OCI-LY1 (cell line): ENCODE measurements around the gene MAP4K1.

Source experiments
- H2AFZ ChIP-seq: fragments of 200-600 bp; sonication (generic), shearing (Covaris generic); 2 replicates; pipeline ENCODE4 v1.6.0; 2014; ENCODE audit warnings: antibody characterized with exemption, mild to moderate bottlenecking, low read length
- H3F3A ChIP-seq: fragments of 200-600 bp; sonication (generic), shearing (Covaris generic); 2 replicates; pipeline ENCODE4 v1.6.0; 2014; ENCODE audit warnings: mild to moderate bottlenecking, antibody characterized with exemption, low read length, moderate library complexity; ENCODE audit not compliant: insufficient read depth
- H3K27ac ChIP-seq: fragments of 200-600 bp; sonication (generic); 2 replicates; pipeline ENCODE4 v1.5.1; 2014; ENCODE audit warnings: low read length, mixed run types, mild to moderate bottlenecking, low read depth; ENCODE audit not compliant: poor library complexity, severe bottlenecking
- H3K27me3 ChIP-seq: fragments of 200-600 bp; sonication (generic); 2 replicates; pipeline ENCODE4 v1.6.0; 2014; ENCODE audit warnings: antibody characterized with exemption, mild to moderate bottlenecking, low read length, moderate library complexity; ENCODE audit not compliant: insufficient read depth
- H3K36me3 ChIP-seq: fragments of 200-600 bp; sonication (generic); 2 replicates; pipeline ENCODE4 v1.6.1; 2014; ENCODE audit warnings: mild to moderate bottlenecking, antibody characterized with exemption, low read length, moderate library complexity, mixed read lengths; ENCODE audit not compliant: insufficient read depth
- H3K4me1 ChIP-seq: fragments of 200-600 bp; sonication (generic); 2 replicates; pipeline ENCODE4 v1.5.1; 2014; ENCODE audit warnings: mild to moderate bottlenecking, low read length, moderate library complexity; ENCODE audit not compliant: insufficient read depth, severe bottlenecking
- H3K4me2 ChIP-seq: fragments of 200-600 bp; sonication (generic), shearing (Covaris generic); 2 replicates; pipeline ENCODE4 v1.6.1; 2014; ENCODE audit warnings: low read length
- H3K4me3 ChIP-seq: fragments of 200-600 bp; sonication (generic); 2 replicates; pipeline ENCODE4 v1.5.1; 2014; ENCODE audit warnings: low read length, low read depth, mild to moderate bottlenecking, mixed read lengths; ENCODE audit not compliant: poor library complexity, severe bottlenecking
- H3K79me2 ChIP-seq: fragments of 200-600 bp; shearing (Covaris generic); 2 replicates; pipeline ENCODE4 v1.6.1; 2016; ENCODE audit warnings: mixed run types, low read length, mixed read lengths; ENCODE audit not compliant: insufficient read depth
- H3K9ac ChIP-seq: fragments of 200-600 bp; sonication (generic), shearing (Covaris generic); 2 replicates; pipeline ENCODE4 v1.6.1; 2014; ENCODE audit warnings: mild to moderate bottlenecking, low read length, mixed read lengths
- H3K9me2 ChIP-seq: fragments of 200-600 bp; sonication (generic), shearing (Covaris generic); 2 replicates; pipeline ENCODE4 v1.6.1; 2014; ENCODE audit warnings: low read depth, mild to moderate bottlenecking, low read length, mixed read lengths
- H3K9me3 ChIP-seq: fragments of 200-600 bp; shearing (Covaris generic); 2 replicates; pipeline ENCODE4 v1.6.1; 2014; ENCODE audit warnings: low read length, mixed read lengths
- H4K20me1 ChIP-seq: fragments of 200-600 bp; sonication (generic), shearing (Covaris generic); 2 replicates; pipeline ENCODE4 v1.6.0; 2016; ENCODE audit warnings: mild to moderate bottlenecking, low read length; ENCODE audit not compliant: insufficient read depth
- EZH2 ChIP-seq: fragments of 200-600 bp; sonication (generic), shearing (Covaris generic); IDR thresholded peaks from 2 replicates; pipeline ENCODE4 v1.8.0; 2017; ENCODE audit warnings: borderline replicate concordance, mixed run types, mild to moderate bottlenecking, antibody characterized with exemption, low read length, moderate library complexity, mixed read lengths
- TF ChIP-seq, protein P1 (sequence below): fragments of 200-600 bp; sonication (generic), shearing (Covaris generic); IDR thresholded peaks from 2 replicates; pipeline ENCODE4 v1.5.1; 2017; ENCODE audit warnings: mild to moderate bottlenecking, antibody characterized with exemption, low read length, moderate library complexity, mixed read lengths

MAP4K1 gene

DNA sequence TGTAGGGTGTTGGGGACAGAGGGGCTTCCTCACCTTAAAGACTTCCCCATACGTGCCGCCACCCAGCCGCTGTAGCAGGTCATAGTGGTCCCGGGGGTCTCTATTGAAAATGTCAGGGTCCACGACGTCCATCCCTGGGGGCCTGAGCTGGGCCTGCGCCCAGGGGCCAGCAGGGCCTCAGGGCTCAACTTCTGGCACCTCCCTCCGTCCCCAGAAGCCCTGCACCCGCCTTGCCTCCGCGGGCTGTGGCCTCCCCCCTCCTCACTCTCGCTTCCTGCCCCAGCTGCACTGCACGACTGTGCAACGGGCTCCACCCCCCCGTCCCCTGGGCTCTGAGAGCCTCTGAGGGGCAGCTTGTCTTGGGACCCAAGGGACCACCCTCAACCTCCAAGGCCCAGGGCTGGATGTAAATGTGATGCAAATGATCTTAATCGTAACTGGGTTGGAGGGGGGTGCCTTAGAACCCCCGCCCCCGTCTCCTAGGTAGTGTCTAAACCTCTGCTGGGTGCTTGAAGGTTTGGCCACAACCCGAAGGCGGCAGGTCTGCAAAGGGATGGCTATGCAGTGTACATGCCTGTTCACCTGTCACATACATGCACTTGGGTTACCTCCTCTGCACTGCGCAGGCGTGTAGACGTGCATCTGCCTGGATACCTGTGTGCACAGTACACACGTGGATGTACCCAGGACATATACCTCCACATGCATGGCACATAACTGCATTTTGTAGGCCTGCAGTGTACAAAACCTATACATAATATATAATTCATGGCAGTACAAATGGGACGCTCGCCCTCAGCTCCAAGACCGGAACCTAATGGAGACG, at the start of gene MAP4K1:
Gene MAP4K1, minus strand, starts transcription at position 190 of the 826 bp plus-strand sequence. Its CDS starts 58 bp downstream, at position 132.
- no peaks in the 10 kb centered on the region for H3K9me2 ChIP-seq
- peaks cover 35% of the 10 kb centered on the region for H3K4me1 ChIP-seq
- peaks cover 56% of the 10 kb centered on the region for H3K36me3 ChIP-seq
- no peaks in the 10 kb centered on the region for H4K20me1 ChIP-seq
- TF ChIP-seq EZH2, result no peak
- TF ChIP-seq, protein P1, sequence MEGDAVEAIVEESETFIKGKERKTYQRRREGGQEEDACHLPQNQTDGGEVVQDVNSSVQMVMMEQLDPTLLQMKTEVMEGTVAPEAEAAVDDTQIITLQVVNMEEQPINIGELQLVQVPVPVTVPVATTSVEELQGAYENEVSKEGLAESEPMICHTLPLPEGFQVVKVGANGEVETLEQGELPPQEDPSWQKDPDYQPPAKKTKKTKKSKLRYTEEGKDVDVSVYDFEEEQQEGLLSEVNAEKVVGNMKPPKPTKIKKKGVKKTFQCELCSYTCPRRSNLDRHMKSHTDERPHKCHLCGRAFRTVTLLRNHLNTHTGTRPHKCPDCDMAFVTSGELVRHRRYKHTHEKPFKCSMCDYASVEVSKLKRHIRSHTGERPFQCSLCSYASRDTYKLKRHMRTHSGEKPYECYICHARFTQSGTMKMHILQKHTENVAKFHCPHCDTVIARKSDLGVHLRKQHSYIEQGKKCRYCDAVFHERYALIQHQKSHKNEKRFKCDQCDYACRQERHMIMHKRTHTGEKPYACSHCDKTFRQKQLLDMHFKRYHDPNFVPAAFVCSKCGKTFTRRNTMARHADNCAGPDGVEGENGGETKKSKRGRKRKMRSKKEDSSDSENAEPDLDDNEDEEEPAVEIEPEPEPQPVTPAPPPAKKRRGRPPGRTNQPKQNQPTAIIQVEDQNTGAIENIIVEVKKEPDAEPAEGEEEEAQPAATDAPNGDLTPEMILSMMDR, result no peak
- peak within 1 kb of the TSS; percentile 100 for H3K4me3 ChIP-seq
- H3K9ac ChIP-seq, result peak within 1 kb of the TSS; percentile 93
- no peaks in the 10 kb centered on the region for H3K27me3 ChIP-seq
- H3K27ac ChIP-seq, result peak within 1 kb of the TSS; percentile 94
- H3K9me3 ChIP-seq, result no peaks in the 10 kb centered on the region
- H3K4me2 ChIP-seq, result peak within 1 kb of the TSS; percentile 73
- no peaks in the 10 kb centered on the region for H3F3A ChIP-seq
- H2AFZ ChIP-seq, result no peak within 1 kb of the TSS
- peaks cover 24% of the 10 kb centered on the region for H3K79me2 ChIP-seq

DNA sequence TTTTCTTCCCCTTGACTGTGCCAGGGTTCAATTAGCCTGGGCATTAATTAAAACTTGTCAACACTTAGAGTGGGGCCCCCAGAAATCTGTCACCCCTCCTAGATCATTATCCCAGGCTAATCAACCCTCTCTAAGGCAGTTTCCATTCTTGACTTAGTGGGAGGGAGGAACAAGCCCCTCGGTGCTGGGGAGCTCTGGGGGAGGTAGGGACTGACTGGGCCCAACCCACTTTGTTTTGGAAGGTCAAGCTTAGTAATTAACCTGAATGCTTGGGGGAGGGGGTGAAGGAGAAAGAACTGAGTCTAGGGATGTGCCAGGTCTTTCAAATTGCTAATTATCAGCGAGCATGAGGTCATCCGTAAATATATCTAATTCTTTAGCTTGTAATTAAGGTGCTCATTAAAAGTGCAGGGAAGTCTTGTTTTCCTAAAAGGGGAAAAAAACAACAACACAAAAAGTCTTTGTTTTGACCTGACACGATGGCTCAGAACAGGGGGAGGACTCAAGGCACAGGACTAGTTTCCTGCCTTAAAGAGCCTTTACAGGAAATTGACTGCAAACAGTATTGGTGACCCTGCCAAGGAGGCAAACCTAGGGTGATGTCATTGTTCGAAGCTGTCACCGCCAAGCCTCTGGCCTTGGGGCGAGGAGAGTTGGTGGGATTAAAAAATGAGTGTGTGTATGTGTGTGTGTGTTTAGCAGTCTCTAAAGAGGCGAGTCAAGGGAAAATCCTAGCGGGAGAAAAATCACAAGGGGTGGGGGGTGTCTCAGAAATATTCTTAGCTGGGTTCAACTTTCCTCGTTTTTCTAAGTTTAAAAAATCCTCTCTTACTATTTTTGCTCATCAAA, 49.1 kb upstream of the MAP4K1 start:
- Histone ChIP-seq H3K27ac (peak overlapping the region; percentile 50), H3K27me3 (no peaks in the 10 kb centered on the region), H3K4me3 (no peak overlapping the region), H3K4me1 (peaks cover 56% of the 10 kb centered on the region), H3K9me2 (no peaks in the 10 kb centered on the region), H4K20me1 (no peaks in the 10 kb centered on the region), H3K9ac (no peak overlapping the region; the same call in 1 of the 2 replicates), H3K4me2 (peak overlapping the region; percentile 33), H3F3A (no peaks in the 10 kb centered on the region), H3K9me3 (no peaks in the 10 kb centered on the region), H3K79me2 (peaks cover 33% of the 10 kb centered on the region), H2AFZ (no peak overlapping the region), H3K36me3 (no peaks in the 10 kb centered on the region)
- TF ChIP-seq, protein P1, result no peak
- no peak for TF ChIP-seq EZH2

DNA sequence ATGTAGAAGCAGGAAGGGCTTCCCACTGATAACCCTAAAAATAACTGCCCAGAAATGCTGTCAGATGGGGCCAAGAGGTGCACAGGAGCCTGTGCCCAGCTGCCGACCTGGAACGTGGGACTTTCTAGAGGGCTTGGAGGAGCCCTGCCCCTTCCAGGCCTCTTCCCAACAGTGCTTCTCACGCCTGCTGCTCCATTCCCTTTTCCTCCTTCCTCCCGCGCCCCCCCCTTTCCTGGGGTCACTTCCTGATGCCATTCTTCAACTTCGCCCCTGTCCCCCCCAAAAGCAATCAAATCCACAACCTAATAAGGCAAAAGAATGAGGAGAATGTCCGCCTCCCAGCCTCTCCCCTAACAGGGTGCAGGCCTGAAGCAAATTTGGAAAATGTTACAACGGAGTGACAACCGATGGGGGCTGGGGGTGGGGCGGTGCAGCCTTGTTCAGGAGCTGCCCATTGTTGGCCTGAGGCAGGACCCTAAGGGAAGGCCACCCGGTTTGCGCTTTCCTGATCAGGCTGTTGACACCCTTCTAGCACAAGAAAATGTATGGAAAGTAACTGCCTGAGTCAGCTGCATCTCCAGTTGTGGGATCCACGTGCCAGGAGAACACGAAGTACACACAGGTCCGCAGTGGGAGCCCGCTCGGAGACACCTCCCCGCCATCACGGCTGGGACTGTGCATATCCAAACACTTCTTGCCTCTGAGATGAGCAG, 48.4 kb upstream of the MAP4K1 start:
- no peak for TF ChIP-seq EZH2
- TF ChIP-seq, protein P1, result no peak
- H3K4me1 ChIP-seq, result peaks cover 56% of the 10 kb centered on the region

More for the DNA sequence above, 48.4 kb upstream of the MAP4K1 start:
- Histone ChIP-seq H4K20me1 (no peaks in the 10 kb centered on the region), H2AFZ (no peak overlapping the region), H3K4me2 (peak overlapping the region; percentile 33; the same call in 1 of the 2 replicates), H3K27me3 (no peaks in the 10 kb centered on the region), H3K9me2 (no peaks in the 10 kb centered on the region), H3K4me3 (no peak overlapping the region), H3K36me3 (no peaks in the 10 kb centered on the region), H3K79me2 (peaks cover 31% of the 10 kb centered on the region), H3K9ac (no peak overlapping the region), H3K27ac (peak overlapping the region; percentile 50), H3F3A (no peaks in the 10 kb centered on the region), H3K9me3 (no peaks in the 10 kb centered on the region)
